SK-N-SH treated with all-trans-retinoic acid at 6 μM for 48 hours (cell line): Measurements from ENCODE around the gene PCDH9.

Source experiments
- ATAC-seq: fragments of 200-7000 bp; cut with Tn5 transposase; 3 replicates; pipeline ENCODE4 v1.9.1; 2020; ENCODE audit warnings: mild to moderate bottlenecking, moderate library complexity
- ARNTL ChIP-seq: fragments of 450-650 bp; formaldehyde crosslinking; IDR thresholded peaks from 2 replicates; pipeline ENCODE4 v1.5.0; 2020; ENCODE audit warnings: low read depth, mild to moderate bottlenecking, moderate library complexity, borderline replicate concordance
- CSDC2 ChIP-seq: fragments of 250-450 bp; sonication (Bioruptor Pico); IDR thresholded peaks from 2 replicates; pipeline ENCODE4 v1.5.0; 2020; ENCODE audit warnings: mild to moderate bottlenecking, moderate library complexity
- ESRRG ChIP-seq: fragments of 250-450 bp; sonication (Bioruptor Pico); IDR thresholded peaks from 2 replicates; pipeline ENCODE4 v1.6.1; 2021; ENCODE audit warnings: mild to moderate bottlenecking
- GLIS3 ChIP-seq: fragments of 250-450 bp; sonication (Bioruptor Pico); IDR thresholded peaks from 2 replicates; pipeline ENCODE4 v1.5.0; 2020; ENCODE audit warnings: mild to moderate bottlenecking, moderate library complexity
- ISL1 ChIP-seq: fragments of 250-450 bp; sonication (Bioruptor Pico); IDR thresholded peaks from 2 replicates; pipeline ENCODE4 v2.1.2; 2022; ENCODE audit warnings: mild to moderate bottlenecking, moderate library complexity
- OSR1 ChIP-seq: fragments of 250-450 bp; sonication (Bioruptor Pico); IDR thresholded peaks from 2 replicates; pipeline ENCODE4 v1.8.0; 2022; ENCODE audit warnings: moderate library complexity, mild to moderate bottlenecking, inconsistent platforms
- PPARA ChIP-seq: fragments of 250-450 bp; sonication (Bioruptor Pico); IDR thresholded peaks from 2 replicates; pipeline ENCODE4 v1.5.0; 2020; ENCODE audit warnings: mild to moderate bottlenecking, borderline replicate concordance
- RARB ChIP-seq: fragments of 250-450 bp; sonication (Bioruptor Pico); IDR thresholded peaks from 2 replicates; pipeline ENCODE4 v1.8.0; 2021; ENCODE audit warnings: mild to moderate bottlenecking, moderate library complexity
- SNAI2 ChIP-seq: fragments of 250-450 bp; sonication (Bioruptor Pico); IDR thresholded peaks from 2 replicates; pipeline ENCODE4 v1.5.0; 2020; ENCODE audit warnings: mild to moderate bottlenecking, moderate library complexity
- TCF4 ChIP-seq: fragments of 250-450 bp; sonication (Bioruptor Pico); IDR thresholded peaks from 2 replicates; pipeline ENCODE4 v1.8.0; 2021; ENCODE audit warnings: mild to moderate bottlenecking, moderate library complexity, borderline replicate concordance
- TOX ChIP-seq: fragments of 250-450 bp; sonication (Bioruptor Pico); IDR thresholded peaks from 2 replicates; pipeline ENCODE4 v1.8.0; 2021; ENCODE audit warnings: mild to moderate bottlenecking, moderate library complexity, borderline replicate concordance
- ZC3H10 ChIP-seq: fragments of 250-450 bp; sonication (Bioruptor Pico); IDR thresholded peaks from 2 replicates; pipeline ENCODE4 v1.5.1; 2021; ENCODE audit warnings: mild to moderate bottlenecking, moderate library complexity
- ZFP3 ChIP-seq: fragments of 250-450 bp; sonication (Bioruptor Pico); IDR thresholded peaks from 2 replicates; pipeline ENCODE4 v1.5.0; 2020; ENCODE audit warnings: mild to moderate bottlenecking, moderate library complexity
- ZFP30 ChIP-seq: fragments of 450-650 bp; formaldehyde crosslinking; IDR thresholded peaks from 2 replicates; pipeline ENCODE4 v1.5.0; 2022; ENCODE audit warnings: mild to moderate bottlenecking, moderate library complexity
- ZNF565 ChIP-seq: fragments of 450-650 bp; formaldehyde crosslinking; conservative IDR thresholded peaks from 2 replicates; pipeline ENCODE4 v1.5.0; 2020; ENCODE audit warnings: low read depth, mild to moderate bottlenecking, moderate library complexity
- ZNF70 ChIP-seq: fragments of 450-650 bp; formaldehyde crosslinking; IDR thresholded peaks from 2 replicates; pipeline ENCODE4 v1.5.0; 2020; ENCODE audit warnings: mild to moderate bottlenecking, moderate library complexity
- ZNF8 ChIP-seq: fragments of 450-650 bp; formaldehyde crosslinking; IDR thresholded peaks from 2 replicates; pipeline ENCODE4 v1.5.0; 2020; ENCODE audit warnings: mild to moderate bottlenecking, moderate library complexity
- TF ChIP-seq, protein P1 (sequence below): fragments of 250-450 bp; sonication (Bioruptor Pico); IDR thresholded peaks from 2 replicates; pipeline ENCODE4 v1.8.0; 2021; ENCODE audit warnings: low read depth, mild to moderate bottlenecking, moderate library complexity, borderline replicate concordance
- TF ChIP-seq, protein P2 (sequence below): fragments of 250-450 bp; sonication (Bioruptor Pico); IDR thresholded peaks from 2 replicates; pipeline ENCODE4 v1.5.0; 2020; ENCODE audit warnings: mild to moderate bottlenecking, moderate library complexity
- TF ChIP-seq, protein P3 (sequence below): fragments of 250-450 bp; sonication (Bioruptor Pico); IDR thresholded peaks from 2 replicates; pipeline ENCODE4 v1.8.0; 2020; ENCODE audit warnings: mild to moderate bottlenecking, moderate library complexity, borderline replicate concordance
- TF ChIP-seq, protein P4 (sequence below): fragments of 250-450 bp; sonication (Bioruptor Pico); IDR thresholded peaks from 2 replicates; pipeline ENCODE4 v1.5.1; 2020; ENCODE audit warnings: low read depth, mild to moderate bottlenecking, moderate library complexity
- TF ChIP-seq, protein P5 (sequence below): fragments of 250-450 bp; sonication (Bioruptor Pico); IDR thresholded peaks from 2 replicates; pipeline ENCODE4 v1.5.1; 2021; ENCODE audit warnings: mild to moderate bottlenecking, moderate library complexity

PCDH9 gene

DNA sequence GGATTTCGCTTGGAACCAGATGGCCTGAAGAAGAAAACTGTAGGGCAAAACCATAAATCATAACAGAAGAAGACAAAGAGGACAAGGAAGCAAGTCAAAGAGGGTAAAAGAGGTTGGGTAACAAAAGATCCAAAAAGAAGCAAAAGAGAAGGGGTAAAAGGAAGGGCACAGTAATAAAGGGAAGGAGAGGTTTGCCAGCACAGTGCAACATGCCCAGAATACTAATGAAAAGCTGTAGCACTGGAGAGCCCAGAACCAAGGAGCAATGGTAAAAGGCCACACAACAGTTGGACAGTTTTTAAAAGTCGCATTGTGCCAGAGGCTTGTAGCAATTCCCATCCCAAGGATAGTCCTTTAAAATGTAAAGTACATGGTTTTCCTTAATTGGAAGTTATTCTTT, 506.6 kb downstream of the PCDH9 start:
- no peak for ATAC-seq
- TF ChIP-seq ISL1 (CRISPR knock-in tag) (no peak), CSDC2 (CRISPR knock-in tag) (no peak), ESRRG (no peak), RARB (CRISPR knock-in tag) (no peak), OSR1 (CRISPR knock-in tag) (no peak), TOX (no peak), ARNTL (CRISPR knock-in tag) (no peak)

DNA sequence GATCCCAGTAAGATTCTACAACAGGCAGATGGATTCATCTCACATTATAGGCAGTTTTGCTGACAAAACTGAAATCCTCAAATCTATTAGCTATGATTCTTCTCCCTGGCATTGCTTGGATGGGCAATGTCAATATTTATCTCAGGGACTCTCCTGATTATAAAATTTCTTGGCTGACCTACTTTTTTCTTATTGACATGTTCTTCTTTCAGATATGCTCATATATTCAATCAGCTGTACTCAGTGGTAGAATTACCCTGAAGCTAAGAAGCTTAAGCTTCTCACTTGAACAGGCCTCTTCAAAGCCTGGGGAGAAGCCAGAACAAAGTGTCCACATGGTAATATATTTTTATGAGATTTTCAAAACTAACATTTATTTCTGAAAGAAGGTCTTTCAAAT, 513.6 kb downstream of the PCDH9 start:
- TF ChIP-seq, protein P1, sequence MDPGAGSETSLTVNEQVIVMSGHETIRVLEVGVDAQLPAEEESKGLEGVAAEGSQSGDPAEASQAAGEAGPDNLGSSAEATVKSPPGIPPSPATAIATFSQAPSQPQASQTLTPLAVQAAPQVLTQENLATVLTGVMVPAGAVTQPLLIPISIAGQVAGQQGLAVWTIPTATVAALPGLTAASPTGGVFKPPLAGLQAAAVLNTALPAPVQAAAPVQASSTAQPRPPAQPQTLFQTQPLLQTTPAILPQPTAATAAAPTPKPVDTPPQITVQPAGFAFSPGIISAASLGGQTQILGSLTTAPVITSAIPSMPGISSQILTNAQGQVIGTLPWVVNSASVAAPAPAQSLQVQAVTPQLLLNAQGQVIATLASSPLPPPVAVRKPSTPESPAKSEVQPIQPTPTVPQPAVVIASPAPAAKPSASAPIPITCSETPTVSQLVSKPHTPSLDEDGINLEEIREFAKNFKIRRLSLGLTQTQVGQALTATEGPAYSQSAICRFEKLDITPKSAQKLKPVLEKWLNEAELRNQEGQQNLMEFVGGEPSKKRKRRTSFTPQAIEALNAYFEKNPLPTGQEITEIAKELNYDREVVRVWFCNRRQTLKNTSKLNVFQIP (CRISPR knock-in tag): no peak
- TF ChIP-seq, protein P2, sequence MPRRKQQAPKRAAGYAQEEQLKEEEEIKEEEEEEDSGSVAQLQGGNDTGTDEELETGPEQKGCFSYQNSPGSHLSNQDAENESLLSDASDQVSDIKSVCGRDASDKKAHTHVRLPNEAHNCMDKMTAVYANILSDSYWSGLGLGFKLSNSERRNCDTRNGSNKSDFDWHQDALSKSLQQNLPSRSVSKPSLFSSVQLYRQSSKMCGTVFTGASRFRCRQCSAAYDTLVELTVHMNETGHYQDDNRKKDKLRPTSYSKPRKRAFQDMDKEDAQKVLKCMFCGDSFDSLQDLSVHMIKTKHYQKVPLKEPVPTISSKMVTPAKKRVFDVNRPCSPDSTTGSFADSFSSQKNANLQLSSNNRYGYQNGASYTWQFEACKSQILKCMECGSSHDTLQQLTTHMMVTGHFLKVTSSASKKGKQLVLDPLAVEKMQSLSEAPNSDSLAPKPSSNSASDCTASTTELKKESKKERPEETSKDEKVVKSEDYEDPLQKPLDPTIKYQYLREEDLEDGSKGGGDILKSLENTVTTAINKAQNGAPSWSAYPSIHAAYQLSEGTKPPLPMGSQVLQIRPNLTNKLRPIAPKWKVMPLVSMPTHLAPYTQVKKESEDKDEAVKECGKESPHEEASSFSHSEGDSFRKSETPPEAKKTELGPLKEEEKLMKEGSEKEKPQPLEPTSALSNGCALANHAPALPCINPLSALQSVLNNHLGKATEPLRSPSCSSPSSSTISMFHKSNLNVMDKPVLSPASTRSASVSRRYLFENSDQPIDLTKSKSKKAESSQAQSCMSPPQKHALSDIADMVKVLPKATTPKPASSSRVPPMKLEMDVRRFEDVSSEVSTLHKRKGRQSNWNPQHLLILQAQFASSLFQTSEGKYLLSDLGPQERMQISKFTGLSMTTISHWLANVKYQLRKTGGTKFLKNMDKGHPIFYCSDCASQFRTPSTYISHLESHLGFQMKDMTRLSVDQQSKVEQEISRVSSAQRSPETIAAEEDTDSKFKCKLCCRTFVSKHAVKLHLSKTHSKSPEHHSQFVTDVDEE (CRISPR knock-in tag): no peak
- TF ChIP-seq, protein P3, sequence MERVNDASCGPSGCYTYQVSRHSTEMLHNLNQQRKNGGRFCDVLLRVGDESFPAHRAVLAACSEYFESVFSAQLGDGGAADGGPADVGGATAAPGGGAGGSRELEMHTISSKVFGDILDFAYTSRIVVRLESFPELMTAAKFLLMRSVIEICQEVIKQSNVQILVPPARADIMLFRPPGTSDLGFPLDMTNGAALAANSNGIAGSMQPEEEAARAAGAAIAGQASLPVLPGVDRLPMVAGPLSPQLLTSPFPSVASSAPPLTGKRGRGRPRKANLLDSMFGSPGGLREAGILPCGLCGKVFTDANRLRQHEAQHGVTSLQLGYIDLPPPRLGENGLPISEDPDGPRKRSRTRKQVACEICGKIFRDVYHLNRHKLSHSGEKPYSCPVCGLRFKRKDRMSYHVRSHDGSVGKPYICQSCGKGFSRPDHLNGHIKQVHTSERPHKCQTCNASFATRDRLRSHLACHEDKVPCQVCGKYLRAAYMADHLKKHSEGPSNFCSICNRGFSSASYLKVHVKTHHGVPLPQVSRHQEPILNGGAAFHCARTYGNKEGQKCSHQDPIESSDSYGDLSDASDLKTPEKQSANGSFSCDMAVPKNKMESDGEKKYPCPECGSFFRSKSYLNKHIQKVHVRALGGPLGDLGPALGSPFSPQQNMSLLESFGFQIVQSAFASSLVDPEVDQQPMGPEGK (CRISPR knock-in tag): no peak
- no peak for TF ChIP-seq ESRRG
- TF ChIP-seq TCF4 (CRISPR knock-in tag): no peak
- no peak for TF ChIP-seq ARNTL (CRISPR knock-in tag)
- TF ChIP-seq ZC3H10 (CRISPR knock-in tag): no peak
- TF ChIP-seq RARB (CRISPR knock-in tag): no peak
- no peak for TF ChIP-seq ZNF70 (CRISPR knock-in tag)
- no peak for TF ChIP-seq ZNF565 (CRISPR knock-in tag)
- no peak for TF ChIP-seq ZFP3 (CRISPR knock-in tag)
- TF ChIP-seq, protein P4, sequence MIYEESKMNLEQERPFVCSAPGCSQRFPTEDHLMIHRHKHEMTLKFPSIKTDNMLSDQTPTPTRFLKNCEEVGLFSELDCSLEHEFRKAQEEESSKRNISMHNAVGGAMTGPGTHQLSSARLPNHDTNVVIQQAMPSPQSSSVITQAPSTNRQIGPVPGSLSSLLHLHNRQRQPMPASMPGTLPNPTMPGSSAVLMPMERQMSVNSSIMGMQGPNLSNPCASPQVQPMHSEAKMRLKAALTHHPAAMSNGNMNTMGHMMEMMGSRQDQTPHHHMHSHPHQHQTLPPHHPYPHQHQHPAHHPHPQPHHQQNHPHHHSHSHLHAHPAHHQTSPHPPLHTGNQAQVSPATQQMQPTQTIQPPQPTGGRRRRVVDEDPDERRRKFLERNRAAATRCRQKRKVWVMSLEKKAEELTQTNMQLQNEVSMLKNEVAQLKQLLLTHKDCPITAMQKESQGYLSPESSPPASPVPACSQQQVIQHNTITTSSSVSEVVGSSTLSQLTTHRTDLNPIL: no peak
- no peak for TF ChIP-seq ZFP30 (CRISPR knock-in tag)
- TF ChIP-seq, protein P5, sequence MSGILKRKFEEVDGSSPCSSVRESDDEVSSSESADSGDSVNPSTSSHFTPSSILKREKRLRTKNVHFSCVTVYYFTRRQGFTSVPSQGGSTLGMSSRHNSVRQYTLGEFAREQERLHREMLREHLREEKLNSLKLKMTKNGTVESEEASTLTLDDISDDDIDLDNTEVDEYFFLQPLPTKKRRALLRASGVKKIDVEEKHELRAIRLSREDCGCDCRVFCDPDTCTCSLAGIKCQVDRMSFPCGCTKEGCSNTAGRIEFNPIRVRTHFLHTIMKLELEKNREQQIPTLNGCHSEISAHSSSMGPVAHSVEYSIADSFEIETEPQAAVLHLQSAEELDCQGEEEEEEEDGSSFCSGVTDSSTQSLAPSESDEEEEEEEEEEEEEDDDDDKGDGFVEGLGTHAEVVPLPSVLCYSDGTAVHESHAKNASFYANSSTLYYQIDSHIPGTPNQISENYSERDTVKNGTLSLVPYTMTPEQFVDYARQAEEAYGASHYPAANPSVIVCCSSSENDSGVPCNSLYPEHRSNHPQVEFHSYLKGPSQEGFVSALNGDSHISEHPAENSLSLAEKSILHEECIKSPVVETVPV: no peak
- TF ChIP-seq CSDC2 (CRISPR knock-in tag): no peak
- no peak for ATAC-seq

DNA sequence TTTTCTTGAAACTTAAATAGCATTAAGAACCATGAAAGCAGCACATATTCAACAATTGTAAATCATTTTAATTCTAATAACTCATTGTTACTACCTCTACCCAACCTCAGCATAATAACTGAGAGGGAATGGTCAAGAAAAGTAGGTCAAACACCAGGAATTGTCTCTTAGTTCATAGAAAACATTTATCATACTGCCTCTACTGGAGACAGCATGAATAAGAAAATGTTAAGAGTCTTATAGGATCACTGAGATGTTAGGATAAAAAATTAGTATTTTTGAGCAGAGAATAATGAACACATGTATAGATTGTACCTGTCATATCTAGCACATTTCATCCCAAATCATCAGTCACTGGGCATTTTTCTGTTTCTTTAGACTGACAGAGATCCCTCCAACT, 515.3 kb downstream of the PCDH9 start:
- ATAC-seq: peak; percentile 33; the same call in 1 of the 3 replicates
- no peak for TF ChIP-seq SNAI2 (CRISPR knock-in tag)
- TF ChIP-seq, protein P3 (CRISPR knock-in tag): no peak
- TF ChIP-seq ZNF8 (CRISPR knock-in tag): no peak
- no peak for TF ChIP-seq CSDC2 (CRISPR knock-in tag)
- no peak for TF ChIP-seq PPARA (CRISPR knock-in tag)
- TF ChIP-seq, protein P4: no peak
- TF ChIP-seq OSR1 (CRISPR knock-in tag): no peak
- no peak for TF ChIP-seq TOX
- no peak for TF ChIP-seq GLIS3 (CRISPR knock-in tag)
- no peak for TF ChIP-seq ESRRG
- no peak for TF ChIP-seq TCF4 (CRISPR knock-in tag)
- TF ChIP-seq, protein P2 (CRISPR knock-in tag): no peak
- no peak for TF ChIP-seq ARNTL (CRISPR knock-in tag)
